HepG2 (cell line): Measurements from ENCODE around the gene AP2S1. TPM values are rescaled to one million over a fixed set of nuclear protein-coding genes. Genes with fewer than 3 reads are reported as not detected.

ENCODE experiments used
- CREB1 ChIP-seq, 2 experiments: fragments of 450-650 bp in 1 of 2; IDR thresholded peaks; 2 replicates each; pipeline ENCODE4 v1.6.1; 2016 to 2017; ENCODE audit warnings: control low read depth in 1 of 2, mild to moderate bottlenecking in 1 of 2, missing compliant biosample characterization in 1 of 2, missing genetic modification characterization in 1 of 2
- ETV5 ChIP-seq: IDR thresholded peaks from 2 replicates; pipeline ENCODE4 v1.6.1; 2018; ENCODE audit warnings: missing biosample characterization, missing genetic modification reagents, inconsistent platforms, borderline replicate concordance
- GTF2F1 ChIP-seq: fragments of 150-350 bp; IDR thresholded peaks from 2 replicates; pipeline ENCODE4 v1.6.1; 2014; ENCODE audit warnings: low read length
- GTF3A ChIP-seq: sonication (generic); formaldehyde crosslinking; conservative IDR thresholded peaks from 2 replicates; pipeline ENCODE4 v1.4.0; 2020; ENCODE audit warnings: mild to moderate bottlenecking, missing genetic modification reagents
- HNF4G ChIP-seq, 2 experiments: sonication (generic) in 1 of 2; formaldehyde crosslinking in 1 of 2; IDR thresholded peaks; 2 replicates each; pipeline versions ENCODE4 v1.4.0 to v1.6.1; 2011 to 2020; ENCODE audit warnings: borderline replicate concordance in 2 of 2, low read depth in 2 of 2, mild to moderate bottlenecking in 2 of 2, low read length in 1 of 2, missing genetic modification reagents in 1 of 2, moderate library complexity in 1 of 2
- HOXA3 ChIP-seq: sonication (generic); formaldehyde crosslinking; IDR thresholded peaks from 2 replicates; pipeline ENCODE4 v1.5.0; 2020; ENCODE audit warnings: missing genetic modification reagents
- ISL2 ChIP-seq: sonication (generic); formaldehyde crosslinking; IDR thresholded peaks from 2 replicates; pipeline ENCODE4 v1.5.0; 2020; ENCODE audit warnings: missing genetic modification reagents
- RNF2 ChIP-seq: fragments of 450-650 bp; conservative IDR thresholded peaks from 2 replicates; pipeline ENCODE4 v1.6.1; 2016; ENCODE audit warnings: low read depth
- SMAD9 ChIP-seq: sonication (generic); formaldehyde crosslinking; IDR thresholded peaks from 2 replicates; pipeline ENCODE4 v1.5.1; 2020; ENCODE audit warnings: mild to moderate bottlenecking, missing genetic modification reagents
- SMARCE1 ChIP-seq: fragments of 450-650 bp; IDR thresholded peaks from 2 replicates; pipeline ENCODE4 v1.6.1; 2017; ENCODE audit warnings: borderline replicate concordance
- TFE3 ChIP-seq: IDR thresholded peaks from 2 replicates; pipeline ENCODE4 v1.6.1; 2016
- ZKSCAN8 ChIP-seq: IDR thresholded peaks from 2 replicates; pipeline ENCODE4 v1.6.1; 2016; ENCODE audit warnings: borderline replicate concordance, missing genetic modification reagents, missing compliant biosample characterization
- ZNF20 ChIP-seq: sonication (generic); formaldehyde crosslinking; IDR thresholded peaks from 2 replicates; pipeline ENCODE4 v1.4.0; 2020; ENCODE audit warnings: mild to moderate bottlenecking, moderate library complexity, missing genetic modification reagents
- polyA plus RNA-seq, 8 experiments: library from polyadenylated mRNA; depleted of rRNA in 3 of 8; stranded (reverse) in 7 of 8; unstranded in 1 of 8; fragments of >200 nt; fragmentation: Illumina TruSeq in 4 of 8; extraction: Trizol in 4 of 8; gene quantifications; 2 replicates each; pipeline versions ENCODE4 v1.2.1 to v1.2.3, GENCODE V29; 2011 to 2016; ENCODE audit warnings: low read depth in 4 of 8, missing spikeins in 1 of 8, mixed read lengths in 1 of 8; ENCODE audit not compliant: insufficient read depth in 1 of 8
- total RNA-seq, 5 experiments: library from RNA; depleted of rRNA; stranded (reverse); fragments of >200 nt; fragmentation: Illumina TruSeq; extraction: Trizol; gene quantifications; 2 replicates each; pipeline ENCODE4 v1.2.3, GENCODE V29; 2016; ENCODE audit warnings: low read depth in 1 of 5
- TF ChIP-seq, protein P1 (sequence below): sonication (generic); formaldehyde crosslinking; IDR thresholded peaks from 2 replicates; pipeline ENCODE4 v1.4.0; 2020; ENCODE audit warnings: missing genetic modification reagents
- TF ChIP-seq, protein P2 (sequence below): sonication (generic); formaldehyde crosslinking; IDR thresholded peaks from 2 replicates; pipeline ENCODE4 v1.4.0; 2020; ENCODE audit warnings: missing genetic modification reagents
- TF ChIP-seq, protein P3 (sequence below): sonication (generic); formaldehyde crosslinking; IDR thresholded peaks from 2 replicates; pipeline ENCODE4 v1.5.0; 2020; ENCODE audit warnings: mild to moderate bottlenecking, missing genetic modification reagents, borderline replicate concordance
- TF ChIP-seq, protein P4 (sequence below): sonication (generic); formaldehyde crosslinking; conservative IDR thresholded peaks from 2 replicates; pipeline ENCODE4 v1.4.0; 2020; ENCODE audit warnings: missing genetic modification reagents

The AP2S1 gene
- total and polyA plus RNA-seq, 2 of the 13 experiments (the other 11 are each of a cell fraction or from before 2014, with no cell fraction given), result 45.2 to 86.1 TPM

- TF ChIP-seq, protein P1, sequence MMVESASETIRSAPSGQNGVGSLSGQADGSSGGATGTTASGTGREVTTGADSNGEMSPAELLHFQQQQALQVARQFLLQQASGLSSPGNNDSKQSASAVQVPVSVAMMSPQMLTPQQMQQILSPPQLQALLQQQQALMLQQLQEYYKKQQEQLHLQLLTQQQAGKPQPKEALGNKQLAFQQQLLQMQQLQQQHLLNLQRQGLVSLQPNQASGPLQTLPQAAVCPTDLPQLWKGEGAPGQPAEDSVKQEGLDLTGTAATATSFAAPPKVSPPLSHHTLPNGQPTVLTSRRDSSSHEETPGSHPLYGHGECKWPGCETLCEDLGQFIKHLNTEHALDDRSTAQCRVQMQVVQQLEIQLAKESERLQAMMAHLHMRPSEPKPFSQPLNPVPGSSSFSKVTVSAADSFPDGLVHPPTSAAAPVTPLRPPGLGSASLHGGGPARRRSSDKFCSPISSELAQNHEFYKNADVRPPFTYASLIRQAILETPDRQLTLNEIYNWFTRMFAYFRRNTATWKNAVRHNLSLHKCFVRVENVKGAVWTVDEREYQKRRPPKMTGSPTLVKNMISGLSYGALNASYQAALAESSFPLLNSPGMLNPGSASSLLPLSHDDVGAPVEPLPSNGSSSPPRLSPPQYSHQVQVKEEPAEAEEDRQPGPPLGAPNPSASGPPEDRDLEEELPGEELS, result peak; percentile 96
- TF ChIP-seq HNF4G (IDR thresholded peaks at IDR 0.05; ENCODE audit: borderline replicate concordance, low read depth, low read length) (no peak), HNF4G (CRISPR knock-in tag; IDR thresholded peaks at IDR 0.05; ENCODE audit: borderline replicate concordance, low read depth) (no peak), ZKSCAN8 (CRISPR knock-in tag) (peak; percentile 72; the same call in 1 of the 2 replicates), GTF3A (CRISPR knock-in tag) (0 out of 2 replicates have a peak, but pooled peaks have one; percentile 20), SMARCE1 (no peak), ISL2 (CRISPR knock-in tag) (peak; percentile 10; the same call in 1 of the 2 replicates), SMAD9 (no peak), ZNF20 (no peak), CREB1 (IDR thresholded peaks at IDR 0.05) (no peak), CREB1 (CRISPR knock-in tag; IDR thresholded peaks at IDR 0.05) (peak; percentile 54; the same call in 1 of the 2 replicates), GTF2F1 (no peak), ETV5 (peak; percentile 81), TFE3 (no peak), RNF2 (no peak), HOXA3 (peak; percentile 69)
- TF ChIP-seq, protein P2, sequence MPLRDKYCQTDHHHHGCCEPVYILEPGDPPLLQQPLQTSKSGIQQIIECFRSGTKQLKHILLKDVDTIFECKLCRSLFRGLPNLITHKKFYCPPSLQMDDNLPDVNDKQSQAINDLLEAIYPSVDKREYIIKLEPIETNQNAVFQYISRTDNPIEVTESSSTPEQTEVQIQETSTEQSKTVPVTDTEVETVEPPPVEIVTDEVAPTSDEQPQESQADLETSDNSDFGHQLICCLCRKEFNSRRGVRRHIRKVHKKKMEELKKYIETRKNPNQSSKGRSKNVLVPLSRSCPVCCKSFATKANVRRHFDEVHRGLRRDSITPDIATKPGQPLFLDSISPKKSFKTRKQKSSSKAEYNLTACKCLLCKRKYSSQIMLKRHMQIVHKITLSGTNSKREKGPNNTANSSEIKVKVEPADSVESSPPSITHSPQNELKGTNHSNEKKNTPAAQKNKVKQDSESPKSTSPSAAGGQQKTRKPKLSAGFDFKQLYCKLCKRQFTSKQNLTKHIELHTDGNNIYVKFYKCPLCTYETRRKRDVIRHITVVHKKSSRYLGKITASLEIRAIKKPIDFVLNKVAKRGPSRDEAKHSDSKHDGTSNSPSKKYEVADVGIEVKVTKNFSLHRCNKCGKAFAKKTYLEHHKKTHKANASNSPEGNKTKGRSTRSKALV (CRISPR knock-in tag), result 0 out of 2 replicates have a peak, but pooled peaks have one; percentile 20
- TF ChIP-seq, protein P3, sequence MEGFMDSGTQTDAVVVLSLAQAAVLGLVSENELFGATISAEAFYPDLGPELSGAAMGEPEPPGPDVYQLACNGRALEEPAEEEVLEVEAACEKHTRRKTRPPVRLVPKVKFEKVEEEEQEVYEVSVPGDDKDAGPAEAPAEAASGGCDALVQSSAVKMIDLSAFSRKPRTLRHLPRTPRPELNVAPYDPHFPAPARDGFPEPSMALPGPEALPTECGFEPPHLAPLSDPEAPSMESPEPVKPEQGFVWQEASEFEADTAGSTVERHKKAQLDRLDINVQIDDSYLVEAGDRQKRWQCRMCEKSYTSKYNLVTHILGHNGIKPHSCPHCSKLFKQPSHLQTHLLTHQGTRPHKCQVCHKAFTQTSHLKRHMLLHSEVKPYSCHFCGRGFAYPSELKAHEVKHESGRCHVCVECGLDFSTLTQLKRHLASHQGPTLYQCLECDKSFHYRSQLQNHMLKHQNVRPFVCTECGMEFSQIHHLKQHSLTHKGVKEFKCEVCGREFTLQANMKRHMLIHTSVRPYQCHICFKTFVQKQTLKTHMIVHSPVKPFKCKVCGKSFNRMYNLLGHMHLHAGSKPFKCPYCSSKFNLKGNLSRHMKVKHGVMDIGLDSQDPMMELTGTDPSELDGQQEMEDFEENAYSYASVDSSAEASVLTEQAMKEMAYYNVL (CRISPR knock-in tag), result no peak; the same call in 1 of the 2 replicates
- TF ChIP-seq, protein P4, sequence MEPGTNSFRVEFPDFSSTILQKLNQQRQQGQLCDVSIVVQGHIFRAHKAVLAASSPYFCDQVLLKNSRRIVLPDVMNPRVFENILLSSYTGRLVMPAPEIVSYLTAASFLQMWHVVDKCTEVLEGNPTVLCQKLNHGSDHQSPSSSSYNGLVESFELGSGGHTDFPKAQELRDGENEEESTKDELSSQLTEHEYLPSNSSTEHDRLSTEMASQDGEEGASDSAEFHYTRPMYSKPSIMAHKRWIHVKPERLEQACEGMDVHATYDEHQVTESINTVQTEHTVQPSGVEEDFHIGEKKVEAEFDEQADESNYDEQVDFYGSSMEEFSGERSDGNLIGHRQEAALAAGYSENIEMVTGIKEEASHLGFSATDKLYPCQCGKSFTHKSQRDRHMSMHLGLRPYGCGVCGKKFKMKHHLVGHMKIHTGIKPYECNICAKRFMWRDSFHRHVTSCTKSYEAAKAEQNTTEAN (CRISPR knock-in tag), result 0 out of 2 replicates have a peak, but pooled peaks have one; percentile 35
Measured at GRCh38 chr19:46856062-46857022, 5.7 kb upstream of the AP2S1 start (continued).
